HCEC 1CT (cell line): ENCODE measurements around the gene PLEKHA7.
"Not testable (repeated sequence)": the region's sequence is repeated elsewhere in the genome, so short reads cannot be mapped to it uniquely, and the experiment has no call there.

ENCODE experiments used
- DNase-seq: peaks from one replicate; pipeline ENCODE4 v3.0.0-alpha.2; 2017

The PLEKHA7 gene

GRCh38 chr11:16941935-16942334 lies 72.3 kb downstream of the PLEKHA7 start:
- DNase-seq, result no peak

- no peak for DNase-seq
Measured at GRCh38 chr11:16938061-16938460, 76.2 kb downstream of the PLEKHA7 start.

DNA sequence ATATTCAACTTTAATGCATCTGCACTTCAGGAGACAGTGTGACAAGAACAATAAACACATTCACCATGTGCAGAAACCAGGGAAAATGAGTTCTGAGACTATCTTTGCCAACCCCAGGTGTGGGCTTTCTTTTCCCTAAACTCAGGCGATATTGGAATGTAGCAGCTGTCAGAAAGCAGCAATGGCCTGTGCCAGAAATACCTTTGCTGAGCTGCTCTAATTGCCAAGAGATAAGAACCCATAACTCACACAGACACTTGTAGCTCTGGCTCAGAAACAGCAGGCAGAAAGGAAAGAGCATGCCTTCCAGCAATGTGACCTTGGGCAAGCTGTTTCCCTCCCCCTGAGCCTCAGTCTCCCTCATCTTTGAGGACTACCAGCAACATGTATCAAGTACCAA lies 77.6 kb downstream of the PLEKHA7 start:
- no peak for DNase-seq

DNA sequence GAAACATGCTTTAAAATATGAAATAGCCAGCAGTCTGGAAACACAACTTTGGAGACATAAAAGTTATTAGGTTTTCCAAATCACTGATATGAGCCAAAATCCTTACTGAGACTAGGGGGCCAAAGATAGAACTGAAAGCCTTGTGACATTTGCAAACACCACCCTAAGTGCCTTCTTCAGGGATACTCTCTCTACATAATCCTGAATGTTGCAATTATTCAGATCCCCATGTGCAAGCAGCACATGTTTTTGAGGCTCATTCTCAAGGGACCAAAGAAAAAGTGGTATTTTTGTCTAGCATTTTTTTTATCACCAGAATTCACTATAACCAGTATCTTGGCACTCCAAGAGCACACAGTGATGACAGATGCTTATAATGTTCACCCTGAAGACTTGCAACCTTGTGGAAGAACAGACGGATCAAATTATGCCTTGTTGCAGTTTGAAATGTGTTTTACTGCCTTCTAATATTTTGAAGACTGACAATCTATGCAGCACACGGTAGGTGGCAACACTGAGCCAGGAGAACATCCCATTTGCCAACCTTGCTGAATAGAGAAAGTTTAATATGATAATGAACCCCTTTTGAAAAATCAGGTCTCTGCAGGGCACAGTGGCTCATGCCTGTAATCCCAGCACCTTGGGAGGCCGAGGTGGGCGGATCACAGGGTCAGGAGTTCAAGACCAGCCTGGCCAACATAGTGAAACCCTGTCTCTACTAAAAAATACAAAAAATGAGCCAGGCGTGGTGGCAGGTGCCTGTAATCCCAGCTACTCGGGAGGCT lies 78.5 kb downstream of the PLEKHA7 start:
- peak; percentile 38 for DNase-seq

DNA sequence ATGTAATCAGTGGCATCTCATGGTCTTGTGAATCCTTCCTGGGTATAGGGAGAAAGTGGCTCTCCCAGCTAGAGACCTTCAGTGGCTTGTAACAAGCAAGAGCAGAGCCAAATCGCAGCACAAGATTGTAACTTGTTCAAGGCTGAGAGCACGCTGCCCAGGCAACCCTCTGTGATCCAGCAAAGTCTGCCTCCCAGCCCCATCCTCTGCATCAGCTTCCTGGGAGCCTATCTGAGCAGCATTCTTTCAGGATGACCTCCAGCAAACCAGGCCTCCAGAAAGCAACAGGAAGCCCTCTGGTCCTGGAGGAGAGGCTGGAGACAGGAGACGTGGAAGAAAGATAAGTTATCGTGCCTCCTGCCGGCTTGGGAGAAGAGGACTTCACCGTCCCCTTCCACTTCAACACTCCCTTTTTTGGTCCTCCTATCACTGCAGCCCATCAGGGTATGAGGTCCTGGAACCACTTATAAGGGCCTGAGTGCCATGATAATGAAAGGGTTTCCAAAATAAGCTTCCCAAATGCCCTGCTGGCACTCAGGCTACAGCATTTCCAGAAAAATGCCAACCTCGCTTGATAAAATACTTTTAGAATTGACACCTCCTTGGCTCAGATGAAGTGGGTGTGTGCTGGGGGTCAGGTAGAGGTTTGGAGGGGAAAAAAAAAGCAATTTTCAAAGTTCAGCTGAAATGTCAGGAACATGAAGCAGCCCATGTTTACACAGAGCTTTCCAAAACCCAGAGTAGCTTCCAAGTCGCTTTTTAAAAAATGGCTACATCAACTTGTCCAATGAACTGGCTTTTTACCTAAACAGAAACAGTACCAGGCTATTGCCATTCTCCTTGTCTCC lies 80.2 kb downstream of the PLEKHA7 start:
- DNase-seq, result peak; percentile 11

DNA sequence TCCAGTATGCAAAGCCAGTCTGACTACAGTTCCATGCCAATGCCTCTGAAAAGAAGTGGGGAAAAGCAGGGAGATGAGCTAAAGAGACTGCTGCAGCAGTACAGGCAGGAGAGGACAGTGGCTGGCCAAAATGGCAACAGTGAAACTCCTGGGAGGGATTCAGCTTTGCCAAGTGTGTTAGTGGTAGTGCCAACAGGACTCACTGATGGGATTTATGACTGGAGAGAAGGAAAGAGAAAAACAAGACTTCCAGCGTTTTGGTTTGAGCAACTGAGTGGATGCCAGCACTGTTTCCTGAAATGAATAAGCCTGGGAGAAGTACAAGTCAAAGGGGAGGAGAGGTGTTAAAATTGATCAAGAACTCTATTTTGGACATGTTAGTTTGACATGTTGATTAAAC lies 80.9 kb downstream of the PLEKHA7 start:
- DNase-seq, result no peak

DNA sequence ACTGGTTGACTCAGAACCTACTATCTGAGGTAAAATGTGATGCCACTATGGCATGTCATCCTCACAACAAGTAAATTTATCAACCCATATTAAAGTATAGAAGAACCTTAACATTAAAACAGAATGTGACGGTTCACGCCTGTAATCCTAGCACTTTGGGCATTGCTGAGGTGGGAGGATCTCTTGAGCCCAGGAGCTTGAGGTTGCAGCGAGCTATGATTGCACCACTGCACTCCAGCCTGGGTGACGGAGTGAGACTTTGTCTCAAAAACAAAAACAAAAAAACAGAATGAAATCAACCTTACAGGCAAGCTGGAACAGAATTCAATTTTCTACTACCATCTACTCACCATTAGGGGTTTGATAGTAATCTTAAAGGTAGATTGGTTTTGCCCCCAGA lies 86.2 kb downstream of the PLEKHA7 start:
- no peak for DNase-seq

- DNase-seq, result no peak
Measured at GRCh38 chr11:16926883-16927626, 87.2 kb downstream of the PLEKHA7 start.

DNA sequence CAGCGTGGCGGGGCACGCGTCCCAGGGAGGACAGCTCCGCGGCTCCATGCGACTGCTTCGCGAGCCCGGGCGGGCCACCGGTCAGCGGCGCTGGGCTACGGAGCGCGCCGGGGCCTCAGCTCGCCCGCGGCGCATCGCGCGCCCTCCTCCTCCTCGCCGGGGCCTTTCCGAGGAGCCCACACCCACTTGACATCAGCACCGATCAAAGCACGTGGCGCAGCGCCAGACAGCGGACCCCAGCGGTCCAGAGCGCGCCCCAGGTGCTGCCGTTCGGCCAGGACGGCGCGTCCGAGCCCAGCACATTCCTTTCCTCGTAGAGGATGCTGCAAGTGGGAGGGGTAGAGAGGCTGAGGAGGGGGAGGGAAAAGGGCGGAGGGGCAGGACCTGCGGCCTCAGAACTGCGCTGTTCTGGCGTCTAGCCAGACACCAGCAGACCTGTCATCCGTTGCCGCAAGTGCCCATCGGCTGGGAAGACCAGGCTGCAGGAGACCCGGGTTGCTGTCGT lies 88.6 kb downstream of the PLEKHA7 start:
- no peak for DNase-seq

GRCh38 chr11:16924826-16925560 lies 89.2 kb downstream of the PLEKHA7 start:
- DNase-seq, result no peak

DNA sequence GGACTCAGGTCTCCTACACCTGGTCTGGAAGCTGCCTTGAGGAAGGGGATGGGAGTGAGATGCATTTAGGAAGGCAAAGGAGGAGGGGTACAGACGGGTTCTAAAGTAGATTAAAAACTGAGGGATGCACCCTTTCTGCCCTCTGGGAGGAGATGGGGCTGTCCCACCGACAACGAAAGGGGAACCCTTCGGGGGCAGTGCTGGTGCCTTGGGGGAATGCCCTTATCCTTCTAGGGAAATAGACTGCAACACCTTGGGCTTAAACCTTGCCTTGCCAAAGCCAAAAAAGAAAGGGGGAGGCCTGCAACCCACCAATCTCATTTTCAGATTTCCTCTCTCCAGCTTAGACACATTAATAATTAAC lies 89.8 kb downstream of the PLEKHA7 start:
- no peak for DNase-seq

DNA sequence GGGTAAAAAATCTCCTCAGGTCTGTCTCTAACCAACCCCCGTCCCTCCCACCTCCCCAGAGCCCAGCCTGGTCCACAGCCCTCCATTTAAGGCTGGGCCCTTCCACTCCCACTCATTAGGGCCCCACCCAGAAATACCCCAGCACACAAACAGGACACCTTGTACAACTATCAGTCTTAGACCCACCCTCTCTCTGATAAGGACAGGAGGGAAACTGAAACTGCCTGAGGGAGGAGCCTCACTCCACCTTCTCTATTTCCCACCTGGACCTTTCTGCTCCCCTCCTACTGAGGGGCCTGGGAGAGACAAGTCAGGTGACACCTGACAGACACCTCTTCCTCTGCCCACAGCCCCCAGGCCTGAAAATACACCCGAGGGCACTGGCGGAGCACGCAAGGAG lies 90.2 kb downstream of the PLEKHA7 start:
- DNase-seq, result no peak

- no peak for DNase-seq
Measured at GRCh38 chr11:16921668-16922067, 92.5 kb downstream of the PLEKHA7 start.

GRCh38 chr11:16921019-16921418 lies 93.2 kb downstream of the PLEKHA7 start:
- no peak for DNase-seq

- DNase-seq, result no peak
Measured at GRCh38 chr11:16920559-16920958, 93.7 kb downstream of the PLEKHA7 start.

DNA sequence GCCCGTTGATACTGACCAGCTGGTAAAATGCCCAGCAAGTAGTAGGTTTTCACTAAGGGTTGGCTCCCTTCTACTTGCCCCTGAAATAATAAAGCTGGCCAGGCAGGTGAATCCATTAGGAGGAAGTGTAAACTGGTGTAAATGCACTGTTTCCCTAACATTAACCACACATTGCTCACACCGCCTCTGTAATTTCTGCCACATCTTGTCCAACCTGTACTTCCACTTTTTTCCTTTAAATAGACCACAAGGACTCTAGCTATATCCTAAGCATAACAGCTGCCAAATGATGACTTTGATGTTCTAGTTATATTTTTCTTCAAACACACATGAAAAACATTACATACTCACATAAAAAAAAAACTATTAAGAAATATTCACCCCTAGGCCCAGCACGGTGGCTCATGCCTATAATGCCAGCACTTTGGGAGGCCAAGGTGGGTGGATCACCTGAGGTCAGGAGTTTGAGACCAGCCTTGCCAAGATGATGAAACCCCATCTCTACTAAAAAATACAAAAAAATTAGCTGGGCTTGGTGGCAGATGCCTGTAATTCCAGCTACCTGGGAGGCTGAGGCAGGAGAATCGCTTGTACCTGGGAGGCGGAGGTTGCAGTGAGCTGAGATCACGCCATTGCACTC lies 95.6 kb downstream of the PLEKHA7 start:
- not testable (repeated sequence) for DNase-seq

- DNase-seq, result no peak
Measured at GRCh38 chr11:16917941-16918340, 96.3 kb downstream of the PLEKHA7 start.

DNA sequence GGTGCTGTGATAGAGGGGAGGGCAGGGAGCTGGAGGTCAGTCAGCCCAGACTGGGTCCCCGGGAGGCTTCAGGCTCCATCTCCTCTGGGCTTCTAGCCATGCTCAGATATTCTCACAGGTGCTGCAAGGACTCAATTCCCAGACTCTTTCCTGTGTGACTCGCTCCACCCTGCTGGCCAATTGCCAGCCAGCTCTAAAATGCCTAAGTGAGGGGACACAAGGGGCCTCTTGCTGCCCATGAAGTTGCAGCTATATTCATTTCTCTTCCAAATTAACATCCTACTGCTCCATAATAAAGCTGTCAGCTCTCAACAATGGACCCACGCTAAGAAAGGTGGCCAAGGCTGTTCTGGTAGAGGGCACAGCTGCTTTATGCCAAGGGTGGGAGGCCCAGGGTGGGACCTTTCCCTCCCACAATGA lies 101.5 kb downstream of the PLEKHA7 start:
- no peak for DNase-seq

GRCh38 chr11:16911658-16912057 lies 102.6 kb downstream of the PLEKHA7 start:
- no peak for DNase-seq

GRCh38 chr11:16911186-16911585 lies 103.0 kb downstream of the PLEKHA7 start:
- no peak for DNase-seq

DNA sequence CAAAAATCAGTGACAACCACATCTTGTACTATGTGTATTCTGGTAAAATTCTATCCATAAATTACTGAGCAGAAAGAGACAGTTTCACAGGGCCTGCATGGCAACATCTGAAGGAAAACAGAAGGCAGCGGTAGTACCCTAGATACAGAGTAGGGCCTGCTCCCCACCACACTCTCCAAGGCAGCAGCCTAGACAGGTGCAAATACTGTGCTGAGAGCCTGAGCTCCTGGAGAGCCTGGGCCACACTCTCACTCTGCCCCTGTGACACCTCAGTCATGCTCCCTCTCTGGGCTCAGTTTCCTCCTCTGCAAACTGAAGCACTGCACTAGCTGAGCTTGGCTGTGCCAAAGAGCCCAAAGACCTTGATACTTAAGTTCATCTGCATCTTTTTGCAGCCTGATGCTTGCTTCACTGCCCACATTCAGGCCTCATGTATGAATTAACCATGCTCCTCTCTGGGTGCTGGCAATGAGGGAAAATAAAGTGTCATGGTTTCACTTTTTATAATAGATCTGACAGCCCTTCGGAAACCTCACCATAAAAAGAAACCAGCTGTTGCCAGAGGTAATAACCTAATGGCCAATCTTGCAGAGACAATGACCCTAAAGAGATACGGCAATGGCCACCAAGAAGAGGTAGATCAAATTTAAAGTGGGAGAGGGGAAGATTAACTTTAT lies 104.7 kb downstream of the PLEKHA7 start:
- DNase-seq, result no peak
